Gastrocnemius medialis (tissue), 4 donors: ENCODE measurements around the gene DLL4.

Source experiments
- POLR2A ChIP-seq, 2 donors: fragments of 450-650 bp; IDR thresholded peaks; one replicate each; pipeline ENCODE4 v1.6.1; 2017; ENCODE audit warnings: antibody characterized with exemption in 2 of 2, mild to moderate bottlenecking in 2 of 2, moderate library complexity in 2 of 2
- TF ChIP-seq, protein P1 (sequence below), 5 experiments: fragments of 450-650 bp in 3 of 5; fragments of 200-600 bp in 2 of 5; sonication (generic) in 2 of 5; IDR thresholded peaks in 4 of 5; conservative IDR thresholded peaks in 1 of 5; 1 replicate in 4 of 5; 2 replicates in 1 of 5; pipeline ENCODE4 v1.5.1; 2016 to 2019; ENCODE audit warnings: antibody characterized with exemption in 5 of 5, mild to moderate bottlenecking in 3 of 5, moderate library complexity in 3 of 5

DNA sequence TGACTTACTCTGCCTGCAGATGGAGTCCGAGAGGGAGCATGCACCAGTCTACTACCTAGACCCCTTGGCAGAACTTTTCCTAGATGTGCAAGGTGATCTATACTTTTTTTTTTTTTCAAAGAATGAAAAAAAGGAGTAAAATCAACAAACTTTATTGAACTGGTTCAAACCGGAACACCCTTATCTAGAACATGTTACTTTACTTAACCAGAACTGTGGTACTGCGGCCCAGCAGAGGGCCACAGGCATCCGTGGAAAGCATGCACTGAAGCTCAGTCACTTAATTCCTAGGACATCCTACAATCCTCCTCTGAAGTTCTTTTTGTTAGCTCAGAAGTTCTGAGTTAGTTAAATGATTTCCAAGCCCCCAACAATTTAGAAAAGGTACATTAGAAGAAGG lies 45.7 kb downstream of the DLL4 start:
- TF ChIP-seq, protein P1, sequence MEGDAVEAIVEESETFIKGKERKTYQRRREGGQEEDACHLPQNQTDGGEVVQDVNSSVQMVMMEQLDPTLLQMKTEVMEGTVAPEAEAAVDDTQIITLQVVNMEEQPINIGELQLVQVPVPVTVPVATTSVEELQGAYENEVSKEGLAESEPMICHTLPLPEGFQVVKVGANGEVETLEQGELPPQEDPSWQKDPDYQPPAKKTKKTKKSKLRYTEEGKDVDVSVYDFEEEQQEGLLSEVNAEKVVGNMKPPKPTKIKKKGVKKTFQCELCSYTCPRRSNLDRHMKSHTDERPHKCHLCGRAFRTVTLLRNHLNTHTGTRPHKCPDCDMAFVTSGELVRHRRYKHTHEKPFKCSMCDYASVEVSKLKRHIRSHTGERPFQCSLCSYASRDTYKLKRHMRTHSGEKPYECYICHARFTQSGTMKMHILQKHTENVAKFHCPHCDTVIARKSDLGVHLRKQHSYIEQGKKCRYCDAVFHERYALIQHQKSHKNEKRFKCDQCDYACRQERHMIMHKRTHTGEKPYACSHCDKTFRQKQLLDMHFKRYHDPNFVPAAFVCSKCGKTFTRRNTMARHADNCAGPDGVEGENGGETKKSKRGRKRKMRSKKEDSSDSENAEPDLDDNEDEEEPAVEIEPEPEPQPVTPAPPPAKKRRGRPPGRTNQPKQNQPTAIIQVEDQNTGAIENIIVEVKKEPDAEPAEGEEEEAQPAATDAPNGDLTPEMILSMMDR (IDR thresholded peaks at IDR 0.05 in 4 of 5, conservative IDR thresholded peaks at IDR 0.05 in 1 of 5), result no peak
- TF ChIP-seq POLR2A (IDR thresholded peaks at IDR 0.05), result no peak
